ENCODE results near the gene ERFE.
A peak's percentile ranks its signal among the peaks of the same experiment; 100 is the strongest.
"Not testable (repeated sequence)": the region's sequence is repeated elsewhere in the genome, so short reads cannot be mapped to it uniquely, and the experiment has no call there.

ERFE gene

DNA sequence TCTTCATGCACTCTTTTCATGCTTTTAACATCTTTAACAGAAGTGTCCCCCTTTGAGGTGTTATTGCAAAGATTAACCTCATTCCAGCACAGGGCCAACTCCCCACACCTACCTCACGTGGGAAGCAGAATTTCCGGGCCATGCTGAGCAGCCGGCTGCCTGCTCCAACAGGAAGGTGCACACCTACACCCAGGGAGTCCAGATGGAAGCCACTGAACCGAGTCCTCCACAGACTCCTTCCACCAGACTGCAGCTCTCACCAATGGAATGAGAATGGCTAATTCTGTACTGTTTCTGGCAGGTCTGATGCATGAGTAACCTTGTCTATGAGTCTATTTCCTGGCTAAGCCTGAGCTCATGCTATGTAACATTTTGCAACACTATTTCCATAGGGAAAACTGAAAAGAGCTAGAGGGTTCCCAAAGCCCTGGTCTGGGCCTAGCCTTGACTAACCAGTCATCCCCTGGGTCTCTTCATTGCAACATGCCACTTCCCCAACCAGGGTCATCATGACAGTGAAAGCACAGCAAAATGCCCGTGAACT, 11.0 kb downstream of the ERFE start:
- Histone ChIP-seq H3K27me3 (replicated peaks in 2 of 5; ENCODE audit: control insufficient read depth in 4 of 5, insufficient read depth in 5 of 5, low read length in 4 of 5) (peaks cover 0 to 11% (median 0%) of the 10 kb centered on the region in 5 experiments), H3K27ac (ENCODE audit: insufficient read depth in 1 of 2, low read depth in 1 of 2, low read length in 2 of 2, poor library complexity in 1 of 2, severe bottlenecking in 2 of 2) (no peak overlapping the region), H3K36me3 (ENCODE audit: control insufficient read depth in 4 of 4, insufficient read depth in 4 of 4, low read length in 3 of 4) (peaks cover 5 to 58% (median 37%) of the 10 kb centered on the region in 4 experiments), H3K4me3 (ENCODE audit: control insufficient read depth in 1 of 7, extremely low read depth in 1 of 7, insufficient read depth in 4 of 7, low read depth in 2 of 7, low read length in 6 of 7) (no peak overlapping the region), H3K4me1 (ENCODE audit: control extremely low read depth in 1 of 4, control insufficient read depth in 4 of 4, insufficient read depth in 4 of 4, low read length in 3 of 4) (no peaks in the 10 kb centered on the region), H3K9me3 (ENCODE audit: control extremely low read depth in 1 of 5, control insufficient read depth in 4 of 5, insufficient read depth in 2 of 5, low read depth in 1 of 5, low read length in 4 of 5) (no peaks in the 10 kb centered on the region)
- ChIA-PET POLR2A (no interaction called here), CTCF (no interaction called here)
- DNase-seq = no peak
- WGBS (ENCODE audit: insufficient coverage) = 97% methylated on average over 4 of the region's 5 CpGs

DNA sequence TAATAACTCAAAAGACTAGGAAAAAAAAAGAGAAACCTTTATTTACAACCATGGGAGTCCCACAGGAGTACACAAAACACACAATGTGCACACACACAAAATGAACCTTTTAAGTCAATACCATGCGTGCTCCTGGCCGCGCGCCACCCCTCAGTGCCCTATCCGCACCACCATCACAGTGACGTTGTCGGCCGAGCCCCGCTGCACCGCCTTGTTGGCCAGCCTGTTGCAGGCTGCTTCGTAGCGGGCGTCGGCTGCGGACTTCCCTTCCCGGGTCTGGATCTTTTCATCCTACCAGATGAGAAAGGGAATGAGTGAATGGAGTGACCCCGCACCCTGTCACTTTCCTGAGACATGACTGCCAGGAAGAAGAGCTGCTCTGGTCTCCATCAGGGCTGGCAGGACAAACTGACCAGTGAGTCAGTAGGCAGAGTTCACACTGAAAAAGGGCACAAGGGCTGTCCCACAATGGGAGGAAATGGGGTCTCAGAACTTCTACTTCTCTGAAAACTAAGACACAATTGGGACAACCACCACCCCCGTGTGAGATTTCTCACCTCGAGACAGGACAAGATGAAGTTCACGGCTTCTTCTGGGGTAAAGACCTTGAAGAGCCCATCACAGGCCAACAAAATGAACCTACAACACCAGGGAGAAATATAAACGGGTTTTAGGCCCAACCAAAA, 11.8 kb downstream of the ERFE start:
- WGBS (ENCODE audit: insufficient coverage) = 95% methylated on average over 17 of the region's 21 CpGs
- no peaks in the 10 kb centered on the region for H3K9me3 ChIP-seq (ENCODE audit: control extremely low read depth in 1 of 5, control insufficient read depth in 4 of 5, insufficient read depth in 2 of 5, low read depth in 1 of 5, low read length in 4 of 5)
- CTCF ChIA-PET = no interaction called here
- H3K27ac ChIP-seq (ENCODE audit: insufficient read depth in 1 of 2, low read depth in 1 of 2, low read length in 2 of 2, poor library complexity in 1 of 2, severe bottlenecking in 2 of 2) = no peak overlapping the region
- H3K4me3 ChIP-seq (ENCODE audit: control insufficient read depth in 1 of 7, extremely low read depth in 1 of 7, insufficient read depth in 4 of 7, low read depth in 2 of 7, low read length in 6 of 7) = no peak overlapping the region
- POLR2A ChIA-PET = no interaction called here
- peaks cover 7 to 65% (median 40%) of the 10 kb centered on the region in 4 experiments for H3K36me3 ChIP-seq (ENCODE audit: control insufficient read depth in 4 of 4, insufficient read depth in 4 of 4, low read length in 3 of 4)
- peaks cover 0 to 4% (median 0%) of the 10 kb centered on the region in 5 experiments for H3K27me3 ChIP-seq (replicated peaks in 2 of 5; ENCODE audit: control insufficient read depth in 4 of 5, insufficient read depth in 5 of 5, low read length in 4 of 5)
- DNase-seq = no peak
- no peaks in the 10 kb centered on the region for H3K4me1 ChIP-seq (ENCODE audit: control extremely low read depth in 1 of 4, control insufficient read depth in 4 of 4, insufficient read depth in 4 of 4, low read length in 3 of 4)

DNA sequence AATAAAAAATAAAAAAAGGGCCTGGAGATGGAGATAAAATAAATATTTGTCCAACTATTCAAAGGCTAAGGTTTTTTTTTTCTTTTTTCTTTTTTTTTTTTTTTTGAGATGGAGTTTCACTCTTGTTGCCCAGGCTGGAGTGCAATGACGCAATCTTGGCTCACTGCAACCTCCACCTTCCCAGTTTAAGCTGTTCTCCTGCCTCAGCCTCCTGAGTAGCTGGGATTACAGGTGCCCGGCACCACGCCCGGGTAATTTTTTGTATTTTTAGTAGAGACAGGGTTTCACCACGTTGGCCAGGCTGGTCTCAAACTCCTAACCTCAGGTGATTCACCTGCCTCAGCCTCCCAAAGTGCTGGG, 12.3 kb downstream of the ERFE start:
- H3K36me3 ChIP-seq (ENCODE audit: control insufficient read depth in 4 of 4, insufficient read depth in 4 of 4, low read length in 3 of 4) = peaks cover 7 to 68% (median 42%) of the 10 kb centered on the region in 4 experiments
- WGBS (ENCODE audit: insufficient coverage) = no CpG with 5 or more reads among the region's 5 CpGs
- H3K27ac ChIP-seq (ENCODE audit: insufficient read depth in 1 of 2, low read depth in 1 of 2, low read length in 2 of 2, poor library complexity in 1 of 2, severe bottlenecking in 2 of 2); POLR2A ChIA-PET; H3K9me3 ChIP-seq (ENCODE audit: control extremely low read depth in 1 of 5, control insufficient read depth in 4 of 5, insufficient read depth in 2 of 5, low read depth in 1 of 5, low read length in 4 of 5); H3K27me3 ChIP-seq (replicated peaks in 2 of 5; ENCODE audit: control insufficient read depth in 4 of 5, insufficient read depth in 5 of 5, low read length in 4 of 5); H3K4me3 ChIP-seq (ENCODE audit: control insufficient read depth in 1 of 7, extremely low read depth in 1 of 7, insufficient read depth in 4 of 7, low read depth in 2 of 7, low read length in 6 of 7); DNase-seq; H3K4me1 ChIP-seq (ENCODE audit: control extremely low read depth in 1 of 4, control insufficient read depth in 4 of 4, insufficient read depth in 4 of 4, low read length in 3 of 4): not testable (repeated sequence)
- CTCF ChIA-PET = interaction anchor here (0.7 kb wide), 1 partner anchor 19 kb away, joined by 3 read pairs; no protein-coding TSS in a partner anchor

GRCh38 chr2:238171575-238172187, 12.9 kb downstream of the ERFE start:
- no peaks in the 10 kb centered on the region for H3K27me3 ChIP-seq (replicated peaks in 2 of 5; ENCODE audit: control insufficient read depth in 4 of 5, insufficient read depth in 5 of 5, low read length in 4 of 5)
- H3K9me3 ChIP-seq (ENCODE audit: control extremely low read depth in 1 of 5, control insufficient read depth in 4 of 5, insufficient read depth in 2 of 5, low read depth in 1 of 5, low read length in 4 of 5) = no peaks in the 10 kb centered on the region
- POLR2A ChIA-PET = no interaction called here
- H3K4me3 ChIP-seq (ENCODE audit: control insufficient read depth in 1 of 7, extremely low read depth in 1 of 7, insufficient read depth in 4 of 7, low read depth in 2 of 7, low read length in 6 of 7) = no peak overlapping the region
- peaks cover 9 to 72% (median 45%) of the 10 kb centered on the region in 4 experiments for H3K36me3 ChIP-seq (ENCODE audit: control insufficient read depth in 4 of 4, insufficient read depth in 4 of 4, low read length in 3 of 4)
- CTCF ChIA-PET = interaction anchor here (0.7 kb wide), 1 partner anchor 19 kb away, joined by 3 read pairs; no protein-coding TSS in a partner anchor
- no peaks in the 10 kb centered on the region for H3K4me1 ChIP-seq (ENCODE audit: control extremely low read depth in 1 of 4, control insufficient read depth in 4 of 4, insufficient read depth in 4 of 4, low read length in 3 of 4)
- 100% methylated on average over 7 of the region's 9 CpGs for WGBS (ENCODE audit: insufficient coverage)
- no peak for DNase-seq
- no peak overlapping the region for H3K27ac ChIP-seq (ENCODE audit: insufficient read depth in 1 of 2, low read depth in 1 of 2, low read length in 2 of 2, poor library complexity in 1 of 2, severe bottlenecking in 2 of 2)

- Histone ChIP-seq H3K36me3 (ENCODE audit: control insufficient read depth in 4 of 4, insufficient read depth in 4 of 4, low read length in 3 of 4) (peaks cover 9 to 78% (median 49%) of the 10 kb centered on the region in 4 experiments), H3K4me3 (ENCODE audit: control insufficient read depth in 1 of 7, extremely low read depth in 1 of 7, insufficient read depth in 4 of 7, low read depth in 2 of 7, low read length in 6 of 7) (no peak overlapping the region), H3K4me1 (ENCODE audit: control extremely low read depth in 1 of 4, control insufficient read depth in 4 of 4, insufficient read depth in 4 of 4, low read length in 3 of 4) (no peaks in the 10 kb centered on the region), H3K9me3 (ENCODE audit: control extremely low read depth in 1 of 5, control insufficient read depth in 4 of 5, insufficient read depth in 2 of 5, low read depth in 1 of 5, low read length in 4 of 5) (no peaks in the 10 kb centered on the region), H3K27ac (ENCODE audit: insufficient read depth in 1 of 2, low read depth in 1 of 2, low read length in 2 of 2, poor library complexity in 1 of 2, severe bottlenecking in 2 of 2) (no peak overlapping the region), H3K27me3 (replicated peaks in 2 of 5; ENCODE audit: control insufficient read depth in 4 of 5, insufficient read depth in 5 of 5, low read length in 4 of 5) (no peaks in the 10 kb centered on the region)
- POLR2A ChIA-PET = no interaction called here
- WGBS (ENCODE audit: insufficient coverage) = 94% methylated on average over 13 of the region's 14 CpGs
- CTCF ChIA-PET = no interaction called here
- DNase-seq = no peak
These were observed 13.7 kb downstream of the ERFE start for GRCh38 chr2:238172439-238172838.

DNA sequence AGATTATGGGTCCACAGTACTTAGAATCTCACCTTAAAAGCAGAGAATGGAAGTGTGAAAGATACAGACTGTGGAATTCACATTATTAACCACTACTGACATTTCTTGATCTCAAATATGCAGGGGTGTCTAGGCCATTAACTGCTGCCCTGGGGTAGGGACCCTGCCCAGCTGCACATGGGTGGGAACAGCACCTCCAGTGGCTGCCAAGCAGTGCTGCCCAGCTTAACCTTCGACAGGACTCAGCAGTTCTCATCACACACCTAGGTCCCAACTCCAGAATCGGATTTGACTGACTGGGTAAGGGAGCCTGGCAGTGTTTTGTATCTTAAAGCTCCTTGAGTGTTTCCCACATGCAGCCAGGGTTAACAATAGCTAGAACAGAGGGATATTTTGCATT, 14.9 kb downstream of the ERFE start:
- Histone ChIP-seq H3K27ac (ENCODE audit: insufficient read depth in 1 of 2, low read depth in 1 of 2, low read length in 2 of 2, poor library complexity in 1 of 2, severe bottlenecking in 2 of 2) (no peak overlapping the region), H3K4me1 (ENCODE audit: control extremely low read depth in 1 of 4, control insufficient read depth in 4 of 4, insufficient read depth in 4 of 4, low read length in 3 of 4) (no peaks in the 10 kb centered on the region), H3K9me3 (ENCODE audit: control extremely low read depth in 1 of 5, control insufficient read depth in 4 of 5, insufficient read depth in 2 of 5, low read depth in 1 of 5, low read length in 4 of 5) (no peaks in the 10 kb centered on the region), H3K36me3 (ENCODE audit: control insufficient read depth in 4 of 4, insufficient read depth in 4 of 4, low read length in 3 of 4) (peaks cover 9 to 81% (median 52%) of the 10 kb centered on the region in 4 experiments), H3K27me3 (replicated peaks in 2 of 5; ENCODE audit: control insufficient read depth in 4 of 5, insufficient read depth in 5 of 5, low read length in 4 of 5) (no peaks in the 10 kb centered on the region), H3K4me3 (ENCODE audit: control insufficient read depth in 1 of 7, extremely low read depth in 1 of 7, insufficient read depth in 4 of 7, low read depth in 2 of 7, low read length in 6 of 7) (no peak overlapping the region)
- 100% methylated on average over 2 of the region's 2 CpGs for WGBS (ENCODE audit: insufficient coverage)
- ChIA-PET CTCF (interaction anchor here (1.0 to 1.3 kb wide), 2 partner anchors 14 to 20 kb away, joined by 3 read pairs; no protein-coding TSS in a partner anchor), POLR2A (no interaction called here)
- peak in 1 of 3 donors; percentile 26 for DNase-seq

DNA sequence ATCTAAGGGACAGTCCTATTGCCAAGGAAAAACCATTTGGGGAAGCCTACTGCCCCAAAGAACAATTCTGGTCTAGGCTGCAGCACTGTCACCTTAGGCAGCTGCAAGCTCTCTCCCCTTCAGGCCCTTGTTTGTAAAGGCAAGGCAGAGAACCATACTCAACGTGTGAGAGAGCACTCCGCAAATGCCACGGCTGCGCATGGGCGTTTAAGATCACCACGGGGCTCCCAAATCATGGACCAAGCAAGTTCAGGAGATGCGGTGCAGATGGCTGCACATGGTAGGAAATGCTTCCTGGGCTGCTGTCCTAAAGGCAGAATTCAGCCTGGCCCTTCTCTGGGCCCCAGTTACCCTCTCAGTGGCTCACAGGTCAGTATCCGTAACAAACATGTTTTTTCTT, 15.5 kb downstream of the ERFE start:
- Histone ChIP-seq H3K27ac (ENCODE audit: insufficient read depth in 1 of 2, low read depth in 1 of 2, low read length in 2 of 2, poor library complexity in 1 of 2, severe bottlenecking in 2 of 2) (no peak overlapping the region), H3K4me1 (ENCODE audit: control extremely low read depth in 1 of 4, control insufficient read depth in 4 of 4, insufficient read depth in 4 of 4, low read length in 3 of 4) (no peaks in the 10 kb centered on the region), H3K36me3 (ENCODE audit: control insufficient read depth in 4 of 4, insufficient read depth in 4 of 4, low read length in 3 of 4) (peaks cover 9 to 85% (median 55%) of the 10 kb centered on the region in 4 experiments), H3K4me3 (ENCODE audit: control insufficient read depth in 1 of 7, extremely low read depth in 1 of 7, insufficient read depth in 4 of 7, low read depth in 2 of 7, low read length in 6 of 7) (no peak overlapping the region), H3K9me3 (ENCODE audit: control extremely low read depth in 1 of 5, control insufficient read depth in 4 of 5, insufficient read depth in 2 of 5, low read depth in 1 of 5, low read length in 4 of 5) (no peaks in the 10 kb centered on the region), H3K27me3 (replicated peaks in 2 of 5; ENCODE audit: control insufficient read depth in 4 of 5, insufficient read depth in 5 of 5, low read length in 4 of 5) (no peaks in the 10 kb centered on the region)
- POLR2A ChIA-PET = no interaction called here
- no peak for DNase-seq
- CTCF ChIA-PET = interaction anchor here (1.0 to 1.3 kb wide), 2 partner anchors 14 to 19 kb away, joined by 3 read pairs; no protein-coding TSS in a partner anchor
- 95% methylated on average over 8 of the region's 8 CpGs for whole genome bisulfite sequencing (ENCODE audit: insufficient coverage)
